GM12878 (cell line): ENCODE results near the gene GALR3.

ENCODE experiments used
- CREB1 ChIP-seq: IDR thresholded peaks from 2 replicates; pipeline ENCODE4 v1.6.1; 2012; ENCODE audit warnings: low read depth, mild to moderate bottlenecking, inconsistent platforms
- POLR2A ChIP-seq: IDR thresholded peaks from 2 replicates; pipeline ENCODE4 v1.6.1; 2011; ENCODE audit warnings: low read depth, mild to moderate bottlenecking, low read length
- RBBP5 ChIP-seq: fragments of 200-600 bp; sonication (generic); conservative IDR thresholded peaks from 2 replicates; pipeline ENCODE4 v1.6.1; 2016
- REST ChIP-seq: IDR thresholded peaks from 2 replicates; pipeline ENCODE4 v1.6.1; 2012; ENCODE audit warnings: mild to moderate bottlenecking, low read depth, low read length
- SIN3A ChIP-seq: IDR thresholded peaks from 2 replicates; pipeline ENCODE4 v1.6.1; 2012; ENCODE audit warnings: low read depth, low read length, improper control_type of control experiment
- SMC3 ChIP-seq: IDR thresholded peaks from 2 replicates; pipeline ENCODE4 v1.6.1; 2011; ENCODE audit warnings: low read length, improper control_type of control experiment, borderline replicate concordance
- USF2 ChIP-seq: IDR thresholded peaks from 2 replicates; pipeline ENCODE4 v1.6.1; 2011; ENCODE audit warnings: low read depth, low read length, improper control_type of control experiment, borderline replicate concordance
- ZBTB4 ChIP-seq: fragments of 450-650 bp; formaldehyde crosslinking; IDR thresholded peaks from 2 replicates; pipeline ENCODE4 v1.4.0; 2022; ENCODE audit warnings: mild to moderate bottlenecking, moderate library complexity
- TF ChIP-seq, protein P1 (sequence below), 3 experiments: IDR thresholded peaks in 2 of 3; conservative IDR thresholded peaks in 1 of 3; 2 replicates each; pipeline ENCODE4 v1.5.1; 2011; ENCODE audit warnings: low read depth in 3 of 3, low read length in 3 of 3, mild to moderate bottlenecking in 3 of 3, control low read depth in 2 of 3, moderate library complexity in 2 of 3, inconsistent platforms in 1 of 3, mixed read lengths in 1 of 3; ENCODE audit not compliant: control insufficient read depth in 2 of 3, insufficient read depth in 1 of 3; ENCODE audit errors: extremely low read depth in 1 of 3
- TF ChIP-seq, protein P2 (sequence below): IDR thresholded peaks from 2 replicates; pipeline ENCODE4 v1.6.1; 2011; ENCODE audit warnings: mild to moderate bottlenecking, low read depth, low read length, moderate library complexity; ENCODE audit not compliant: insufficient replicate concordance
- TF ChIP-seq, protein P3 (sequence below): fragments of 450-650 bp; conservative IDR thresholded peaks from 2 replicates; pipeline ENCODE4 v1.6.1; 2017; ENCODE audit warnings: mild to moderate bottlenecking, moderate library complexity
- TF ChIP-seq, protein P4 (sequence below): IDR thresholded peaks from 2 replicates; pipeline ENCODE4 v1.6.1; 2012; ENCODE audit warnings: low read length, inconsistent platforms

GRCh38 chr22:37843741-37844089 lies 20.5 kb downstream of the GALR3 start:
- TF ChIP-seq, protein P1, sequence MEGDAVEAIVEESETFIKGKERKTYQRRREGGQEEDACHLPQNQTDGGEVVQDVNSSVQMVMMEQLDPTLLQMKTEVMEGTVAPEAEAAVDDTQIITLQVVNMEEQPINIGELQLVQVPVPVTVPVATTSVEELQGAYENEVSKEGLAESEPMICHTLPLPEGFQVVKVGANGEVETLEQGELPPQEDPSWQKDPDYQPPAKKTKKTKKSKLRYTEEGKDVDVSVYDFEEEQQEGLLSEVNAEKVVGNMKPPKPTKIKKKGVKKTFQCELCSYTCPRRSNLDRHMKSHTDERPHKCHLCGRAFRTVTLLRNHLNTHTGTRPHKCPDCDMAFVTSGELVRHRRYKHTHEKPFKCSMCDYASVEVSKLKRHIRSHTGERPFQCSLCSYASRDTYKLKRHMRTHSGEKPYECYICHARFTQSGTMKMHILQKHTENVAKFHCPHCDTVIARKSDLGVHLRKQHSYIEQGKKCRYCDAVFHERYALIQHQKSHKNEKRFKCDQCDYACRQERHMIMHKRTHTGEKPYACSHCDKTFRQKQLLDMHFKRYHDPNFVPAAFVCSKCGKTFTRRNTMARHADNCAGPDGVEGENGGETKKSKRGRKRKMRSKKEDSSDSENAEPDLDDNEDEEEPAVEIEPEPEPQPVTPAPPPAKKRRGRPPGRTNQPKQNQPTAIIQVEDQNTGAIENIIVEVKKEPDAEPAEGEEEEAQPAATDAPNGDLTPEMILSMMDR (IDR thresholded peaks at IDR 0.05 in 2 of 3, conservative IDR thresholded peaks at IDR 0.05 in 1 of 3; ENCODE audit: control insufficient read depth in 2 of 3, extremely low read depth in 1 of 3, insufficient read depth in 1 of 3, low read depth in 3 of 3, low read length in 3 of 3): no peak
- TF ChIP-seq, protein P2, sequence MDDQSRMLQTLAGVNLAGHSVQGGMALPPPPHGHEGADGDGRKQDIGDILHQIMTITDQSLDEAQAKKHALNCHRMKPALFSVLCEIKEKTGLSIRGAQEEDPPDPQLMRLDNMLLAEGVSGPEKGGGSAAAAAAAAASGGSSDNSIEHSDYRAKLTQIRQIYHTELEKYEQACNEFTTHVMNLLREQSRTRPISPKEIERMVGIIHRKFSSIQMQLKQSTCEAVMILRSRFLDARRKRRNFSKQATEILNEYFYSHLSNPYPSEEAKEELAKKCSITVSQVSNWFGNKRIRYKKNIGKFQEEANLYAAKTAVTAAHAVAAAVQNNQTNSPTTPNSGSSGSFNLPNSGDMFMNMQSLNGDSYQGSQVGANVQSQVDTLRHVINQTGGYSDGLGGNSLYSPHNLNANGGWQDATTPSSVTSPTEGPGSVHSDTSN: no peak
- TF ChIP-seq SMC3 (no peak), ZBTB4 (CRISPR knock-in tag) (no peak), SIN3A (no peak), USF2 (no peak), POLR2A (no peak), RBBP5 (no peak), CREB1 (no peak), REST (no peak)
- TF ChIP-seq, protein P3, sequence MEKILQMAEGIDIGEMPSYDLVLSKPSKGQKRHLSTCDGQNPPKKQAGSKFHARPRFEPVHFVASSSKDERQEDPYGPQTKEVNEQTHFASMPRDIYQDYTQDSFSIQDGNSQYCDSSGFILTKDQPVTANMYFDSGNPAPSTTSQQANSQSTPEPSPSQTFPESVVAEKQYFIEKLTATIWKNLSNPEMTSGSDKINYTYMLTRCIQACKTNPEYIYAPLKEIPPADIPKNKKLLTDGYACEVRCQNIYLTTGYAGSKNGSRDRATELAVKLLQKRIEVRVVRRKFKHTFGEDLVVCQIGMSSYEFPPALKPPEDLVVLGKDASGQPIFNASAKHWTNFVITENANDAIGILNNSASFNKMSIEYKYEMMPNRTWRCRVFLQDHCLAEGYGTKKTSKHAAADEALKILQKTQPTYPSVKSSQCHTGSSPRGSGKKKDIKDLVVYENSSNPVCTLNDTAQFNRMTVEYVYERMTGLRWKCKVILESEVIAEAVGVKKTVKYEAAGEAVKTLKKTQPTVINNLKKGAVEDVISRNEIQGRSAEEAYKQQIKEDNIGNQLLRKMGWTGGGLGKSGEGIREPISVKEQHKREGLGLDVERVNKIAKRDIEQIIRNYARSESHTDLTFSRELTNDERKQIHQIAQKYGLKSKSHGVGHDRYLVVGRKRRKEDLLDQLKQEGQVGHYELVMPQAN: no peak
- TF ChIP-seq, protein P4, sequence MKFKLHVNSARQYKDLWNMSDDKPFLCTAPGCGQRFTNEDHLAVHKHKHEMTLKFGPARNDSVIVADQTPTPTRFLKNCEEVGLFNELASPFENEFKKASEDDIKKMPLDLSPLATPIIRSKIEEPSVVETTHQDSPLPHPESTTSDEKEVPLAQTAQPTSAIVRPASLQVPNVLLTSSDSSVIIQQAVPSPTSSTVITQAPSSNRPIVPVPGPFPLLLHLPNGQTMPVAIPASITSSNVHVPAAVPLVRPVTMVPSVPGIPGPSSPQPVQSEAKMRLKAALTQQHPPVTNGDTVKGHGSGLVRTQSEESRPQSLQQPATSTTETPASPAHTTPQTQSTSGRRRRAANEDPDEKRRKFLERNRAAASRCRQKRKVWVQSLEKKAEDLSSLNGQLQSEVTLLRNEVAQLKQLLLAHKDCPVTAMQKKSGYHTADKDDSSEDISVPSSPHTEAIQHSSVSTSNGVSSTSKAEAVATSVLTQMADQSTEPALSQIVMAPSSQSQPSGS: no peak
